Keratinocyte (primary cell): ENCODE measurements around the gene CHD9NB.

Experiments used
- CTCF ChIP-seq, 3 experiments: IDR thresholded peaks in 1 of 3; conservative IDR thresholded peaks in 1 of 3; optimal IDR thresholded peaks in 1 of 3; 2 replicates in 2 of 3; 3 replicates in 1 of 3; pipeline versions ENCODE3 to v1.5.1; 2011; ENCODE audit warnings: low read length in 3 of 3, mild to moderate bottlenecking in 3 of 3, moderate library complexity in 2 of 3, control low read depth in 1 of 3, inconsistent platforms in 1 of 3; ENCODE audit not compliant: insufficient read depth in 2 of 3; ENCODE audit errors: extremely low read depth in 1 of 3
- EZH2 ChIP-seq: IDR thresholded peaks from one replicate; pipeline ENCODE4 v1.6.1; 2012; ENCODE audit warnings: inconsistent platforms, mild to moderate bottlenecking, low read length, moderate library complexity

GRCh38 chr16:53057658-53058057 is 5.0 kb upstream of the CHD9NB start:
- no peak for TF ChIP-seq CTCF (optimal IDR thresholded peaks at IDR 0.05 in 1 of 3, IDR thresholded peaks at IDR 0.05 in 1 of 3, conservative IDR thresholded peaks at IDR 0.05 in 1 of 3; ENCODE audit: extremely low read depth in 1 of 3, insufficient read depth in 2 of 3, low read length in 3 of 3)
- no peak for TF ChIP-seq EZH2
